Panc1 (cell line): ENCODE measurements around the gene CHST5. TPM values are rescaled to one million over a fixed set of nuclear protein-coding genes. Genes with fewer than 3 reads are reported as not detected.

ENCODE experiments used
- ATAC-seq: fragments of 200-7000 bp; cut with Tn5 transposase; 2 replicates; pipeline ENCODE4 v1.9.1; 2020; ENCODE audit warnings: mild to moderate bottlenecking, moderate library complexity
- BruUV-seq: library from RNA; stranded (reverse); fragments of 400-500 nt; replicated peaks from 2 replicates; lab custom pipeline; 2021; lab: Mats Ljungman, UMichigan
- CTCF ChIA-PET: fragments of 300-600 bp; sonication (Branson Sonifier 250); formaldehyde crosslinking; loops from one replicate; lab custom pipeline; 2022; ENCODE audit warnings: antibody characterized with exemption; lab: Charles Lee
- POLR2A ChIA-PET: fragments of 300-600 bp; sonication (Branson Sonifier 250); formaldehyde crosslinking; loops from one replicate; lab custom pipeline; 2022; ENCODE audit warnings: antibody characterized with exemption; lab: Charles Lee
- DNase-seq: peaks from one replicate; pipeline ENCODE4 v3.0.0-alpha.2; 2010; ENCODE audit warnings: low read depth, low spot score
- H3K27ac ChIP-seq: 2 replicates; pipeline ENCODE4 v1.5.1; 2011; ENCODE audit warnings: mild to moderate bottlenecking, low read length, inconsistent platforms
- H3K27me3 ChIP-seq: fragments of 200-500 bp; sonication (Bioruptor generic); 2 replicates; pipeline ENCODE4 v1.6.0; 2014; ENCODE audit warnings: low read length, inconsistent platforms; ENCODE audit not compliant: control insufficient read depth, insufficient read depth
- H3K36me3 ChIP-seq: fragments of 200-500 bp; sonication (Bioruptor generic); 2 replicates; pipeline ENCODE4 v1.5.1; 2014; ENCODE audit warnings: inconsistent platforms, mild to moderate bottlenecking, low read length, moderate library complexity; ENCODE audit not compliant: control insufficient read depth, insufficient read depth
- H3K4me1 ChIP-seq: 2 replicates; pipeline ENCODE4 v1.5.1; 2011; ENCODE audit warnings: inconsistent platforms, mild to moderate bottlenecking, low read length, moderate library complexity; ENCODE audit not compliant: control insufficient read depth, insufficient read depth
- H3K4me3 ChIP-seq, 2 experiments: 2 replicates each; pipeline ENCODE4 v1.5.1; 2011 to 2012; ENCODE audit warnings: low read depth in 2 of 2, low read length in 2 of 2, mild to moderate bottlenecking in 2 of 2, inconsistent platforms in 1 of 2, moderate library complexity in 1 of 2
- H3K9me3 ChIP-seq: fragments of 200-500 bp; sonication (Bioruptor generic); 2 replicates; pipeline ENCODE4 v1.5.1; 2014; ENCODE audit warnings: low read depth, mild to moderate bottlenecking, inconsistent platforms, low read length, moderate library complexity; ENCODE audit not compliant: control insufficient read depth, insufficient read depth
- POLR2AphosphoS5 ChIP-seq: IDR thresholded peaks from 2 replicates; pipeline ENCODE4 v1.6.1; 2012; ENCODE audit warnings: mild to moderate bottlenecking, low read depth, low read length, moderate library complexity
- REST ChIP-seq, 2 experiments: IDR thresholded peaks; 2 replicates each; pipeline ENCODE4 v1.6.1; 2011 to 2012; ENCODE audit warnings: low read depth in 2 of 2, control low read depth in 1 of 2, low read length in 1 of 2, mild to moderate bottlenecking in 1 of 2, moderate library complexity in 1 of 2; ENCODE audit not compliant: insufficient read depth in 1 of 2
- SIN3A ChIP-seq: IDR thresholded peaks from 2 replicates; pipeline ENCODE4 v1.6.1; 2012; ENCODE audit warnings: low read depth, mild to moderate bottlenecking, low read length, moderate library complexity, borderline replicate concordance; ENCODE audit not compliant: insufficient read depth
- TCF7L2 ChIP-seq: IDR thresholded peaks from 2 replicates; pipeline ENCODE4 v1.6.1; 2011; ENCODE audit warnings: mild to moderate bottlenecking, low read depth, low read length, inconsistent platforms
- in situ Hi-C: cut with HindIII; loops from 2 replicates; pipeline ENCODE4 v1.10.0; 2016; ENCODE audit warnings: low sequenced_read_pairs, low pct_unique_long_range_greater_than_20kb
- intact Hi-C: fragments of 100-400 bp; cut with micrococcal nuclease; formaldehyde crosslinking; loops from one replicate; pipeline ENCODE4 v1.10.0; 2022; ENCODE audit not compliant: unreplicated experiment
- total RNA-seq: library from RNA; stranded (reverse); gene quantifications from one replicate; pipeline ENCODE4 v1.2.1, GENCODE V29; 2021; ENCODE audit not compliant: unreplicated experiment
- TF ChIP-seq, protein P1 (sequence below): fragments of 450-650 bp; IDR thresholded peaks from 2 replicates; pipeline ENCODE4 v1.5.1; 2017; ENCODE audit warnings: mild to moderate bottlenecking

The CHST5 gene
- total RNA-seq, 1 experiment from 2014 or later = 0.15 TPM

GRCh38 chr16:75514296-75514695, 21.6 kb downstream of the CHST5 start:
- ChIA-PET CTCF (interaction anchor here (0.6 kb wide), 1 partner anchor 36 kb away, joined by 3 read pairs; no protein-coding TSS in a partner anchor), POLR2A (no interaction called here)
- in situ Hi-C loops = no loop called here

GRCh38 chr16:75506574-75506973, 29.3 kb downstream of the CHST5 start:
- no peak for DNase-seq
- POLR2A ChIA-PET = no interaction called here
- Histone ChIP-seq H3K27me3 (no peaks in the 10 kb centered on the region), H3K4me1 (no peaks in the 10 kb centered on the region), H3K27ac (no peak overlapping the region), H3K4me3 (no peak overlapping the region), H3K9me3 (no peaks in the 10 kb centered on the region), H3K36me3 (no peaks in the 10 kb centered on the region)
- BruUV-seq = no TSS peak
- in situ Hi-C loops (no loop called here), intact Hi-C loops (no loop called here)
- TF ChIP-seq TCF7L2 (no peak), POLR2AphosphoS5 (no peak), REST (IDR thresholded peaks at IDR 0.05; ENCODE audit: insufficient read depth in 1 of 2, low read depth in 2 of 2, low read length in 1 of 2) (no peak)
- TF ChIP-seq, protein P1, sequence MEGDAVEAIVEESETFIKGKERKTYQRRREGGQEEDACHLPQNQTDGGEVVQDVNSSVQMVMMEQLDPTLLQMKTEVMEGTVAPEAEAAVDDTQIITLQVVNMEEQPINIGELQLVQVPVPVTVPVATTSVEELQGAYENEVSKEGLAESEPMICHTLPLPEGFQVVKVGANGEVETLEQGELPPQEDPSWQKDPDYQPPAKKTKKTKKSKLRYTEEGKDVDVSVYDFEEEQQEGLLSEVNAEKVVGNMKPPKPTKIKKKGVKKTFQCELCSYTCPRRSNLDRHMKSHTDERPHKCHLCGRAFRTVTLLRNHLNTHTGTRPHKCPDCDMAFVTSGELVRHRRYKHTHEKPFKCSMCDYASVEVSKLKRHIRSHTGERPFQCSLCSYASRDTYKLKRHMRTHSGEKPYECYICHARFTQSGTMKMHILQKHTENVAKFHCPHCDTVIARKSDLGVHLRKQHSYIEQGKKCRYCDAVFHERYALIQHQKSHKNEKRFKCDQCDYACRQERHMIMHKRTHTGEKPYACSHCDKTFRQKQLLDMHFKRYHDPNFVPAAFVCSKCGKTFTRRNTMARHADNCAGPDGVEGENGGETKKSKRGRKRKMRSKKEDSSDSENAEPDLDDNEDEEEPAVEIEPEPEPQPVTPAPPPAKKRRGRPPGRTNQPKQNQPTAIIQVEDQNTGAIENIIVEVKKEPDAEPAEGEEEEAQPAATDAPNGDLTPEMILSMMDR = no peak
- ATAC-seq = no peak
- CTCF ChIA-PET = no interaction called here

More at GRCh38 chr16:75514296-75514695, 21.6 kb downstream of the CHST5 start:
- ATAC-seq (no peak), DNase-seq (no peak)
- Histone ChIP-seq H3K4me1 (no peaks in the 10 kb centered on the region), H3K36me3 (no peaks in the 10 kb centered on the region), H3K9me3 (no peaks in the 10 kb centered on the region), H3K27me3 (no peaks in the 10 kb centered on the region), H3K4me3 (no peak overlapping the region), H3K27ac (no peak overlapping the region)
- no peak for TF ChIP-seq SIN3A
- no peak for TF ChIP-seq TCF7L2
- no peak for TF ChIP-seq REST (IDR thresholded peaks at IDR 0.05; ENCODE audit: insufficient read depth in 1 of 2, low read depth in 2 of 2, low read length in 1 of 2)
- TF ChIP-seq POLR2AphosphoS5 = no peak
- TF ChIP-seq, protein P1 = no peak
- intact Hi-C loops = no loop called here
- no TSS peak for BruUV-seq
